Measurements from ENCODE around the gene TNS3.

DNA sequence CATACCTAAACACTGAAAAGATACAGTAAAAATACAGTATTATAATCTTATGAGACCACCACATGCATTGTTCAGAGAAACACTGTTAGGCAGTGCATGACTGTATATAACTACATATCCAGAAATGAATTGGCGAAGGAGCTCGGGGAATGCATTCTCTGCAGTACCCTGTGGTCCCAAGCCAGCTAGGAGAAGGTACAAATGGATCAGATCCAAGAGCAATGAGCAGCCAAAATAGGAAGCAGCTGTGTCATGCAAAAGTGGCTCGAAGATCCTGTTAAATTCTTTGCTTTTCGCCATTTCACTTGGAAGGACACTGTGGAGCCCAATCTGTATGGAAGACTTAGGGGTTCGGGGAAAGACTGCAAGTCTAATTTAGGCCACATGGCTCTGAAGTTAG, 334.8 kb downstream of the TNS3 start:
- TF ChIP-seq, protein P1, sequence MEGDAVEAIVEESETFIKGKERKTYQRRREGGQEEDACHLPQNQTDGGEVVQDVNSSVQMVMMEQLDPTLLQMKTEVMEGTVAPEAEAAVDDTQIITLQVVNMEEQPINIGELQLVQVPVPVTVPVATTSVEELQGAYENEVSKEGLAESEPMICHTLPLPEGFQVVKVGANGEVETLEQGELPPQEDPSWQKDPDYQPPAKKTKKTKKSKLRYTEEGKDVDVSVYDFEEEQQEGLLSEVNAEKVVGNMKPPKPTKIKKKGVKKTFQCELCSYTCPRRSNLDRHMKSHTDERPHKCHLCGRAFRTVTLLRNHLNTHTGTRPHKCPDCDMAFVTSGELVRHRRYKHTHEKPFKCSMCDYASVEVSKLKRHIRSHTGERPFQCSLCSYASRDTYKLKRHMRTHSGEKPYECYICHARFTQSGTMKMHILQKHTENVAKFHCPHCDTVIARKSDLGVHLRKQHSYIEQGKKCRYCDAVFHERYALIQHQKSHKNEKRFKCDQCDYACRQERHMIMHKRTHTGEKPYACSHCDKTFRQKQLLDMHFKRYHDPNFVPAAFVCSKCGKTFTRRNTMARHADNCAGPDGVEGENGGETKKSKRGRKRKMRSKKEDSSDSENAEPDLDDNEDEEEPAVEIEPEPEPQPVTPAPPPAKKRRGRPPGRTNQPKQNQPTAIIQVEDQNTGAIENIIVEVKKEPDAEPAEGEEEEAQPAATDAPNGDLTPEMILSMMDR (IDR thresholded peaks at IDR 0.05; ENCODE audit: low read depth, low read length, poor library complexity, severe bottlenecking), result no peak
- TF ChIP-seq EZH2phosphoT487 (IDR thresholded peaks at IDR 0.05; ENCODE audit: borderline replicate concordance, low read length), result no peak

Data from DOHH2 (cell line).